ENCODE measurements around the gene MYCBP2.
A peak's percentile ranks its signal among the peaks of the same experiment; 100 is the strongest.
"Not testable (repeated sequence)": the region's sequence is repeated elsewhere in the genome, so short reads cannot be mapped to it uniquely, and the experiment has no call there.

MYCBP2 gene

DNA sequence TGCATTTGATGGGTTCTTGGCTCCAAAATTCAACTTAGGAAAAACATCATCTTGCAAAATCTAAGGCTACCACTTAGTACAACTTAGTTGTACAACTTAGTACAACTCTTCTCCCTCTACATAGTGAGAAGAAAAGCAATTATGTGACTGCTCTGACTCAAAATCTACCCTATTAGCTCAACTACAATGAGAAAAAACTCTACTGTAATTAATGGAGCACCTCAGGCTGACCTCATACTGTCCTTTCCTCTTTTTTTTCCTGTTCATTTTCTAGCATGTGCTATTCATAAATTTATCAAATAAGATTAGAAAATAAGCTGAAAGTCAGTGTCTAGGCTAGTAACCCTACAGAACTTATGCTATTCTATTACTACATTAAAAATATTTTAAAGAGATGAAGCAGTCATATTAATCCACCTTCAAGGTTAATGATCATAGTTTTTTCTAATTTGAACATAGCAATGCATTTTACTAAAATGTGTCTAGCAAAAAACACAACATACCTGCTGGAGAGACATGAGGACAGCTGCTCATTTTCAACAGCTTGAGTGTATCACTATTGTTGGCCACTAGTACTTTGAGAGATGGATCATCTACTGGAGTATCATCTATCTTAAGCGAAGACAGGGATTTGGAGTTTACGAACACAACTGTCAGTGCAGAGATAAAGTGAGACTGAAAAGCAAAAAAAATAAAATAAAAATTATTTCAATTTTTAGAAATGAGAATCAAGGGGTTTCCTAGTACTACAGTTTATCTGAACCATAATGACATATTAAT is 311.8 kb downstream of the MYCBP2 start:
- TF ChIP-seq, protein P1, sequence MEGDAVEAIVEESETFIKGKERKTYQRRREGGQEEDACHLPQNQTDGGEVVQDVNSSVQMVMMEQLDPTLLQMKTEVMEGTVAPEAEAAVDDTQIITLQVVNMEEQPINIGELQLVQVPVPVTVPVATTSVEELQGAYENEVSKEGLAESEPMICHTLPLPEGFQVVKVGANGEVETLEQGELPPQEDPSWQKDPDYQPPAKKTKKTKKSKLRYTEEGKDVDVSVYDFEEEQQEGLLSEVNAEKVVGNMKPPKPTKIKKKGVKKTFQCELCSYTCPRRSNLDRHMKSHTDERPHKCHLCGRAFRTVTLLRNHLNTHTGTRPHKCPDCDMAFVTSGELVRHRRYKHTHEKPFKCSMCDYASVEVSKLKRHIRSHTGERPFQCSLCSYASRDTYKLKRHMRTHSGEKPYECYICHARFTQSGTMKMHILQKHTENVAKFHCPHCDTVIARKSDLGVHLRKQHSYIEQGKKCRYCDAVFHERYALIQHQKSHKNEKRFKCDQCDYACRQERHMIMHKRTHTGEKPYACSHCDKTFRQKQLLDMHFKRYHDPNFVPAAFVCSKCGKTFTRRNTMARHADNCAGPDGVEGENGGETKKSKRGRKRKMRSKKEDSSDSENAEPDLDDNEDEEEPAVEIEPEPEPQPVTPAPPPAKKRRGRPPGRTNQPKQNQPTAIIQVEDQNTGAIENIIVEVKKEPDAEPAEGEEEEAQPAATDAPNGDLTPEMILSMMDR (IDR thresholded peaks at IDR 0.05; ENCODE audit: low read depth, low read length): no peak
- H3K4me3 ChIP-seq (ENCODE audit: low read depth, low read length): no peak overlapping the region

DNA sequence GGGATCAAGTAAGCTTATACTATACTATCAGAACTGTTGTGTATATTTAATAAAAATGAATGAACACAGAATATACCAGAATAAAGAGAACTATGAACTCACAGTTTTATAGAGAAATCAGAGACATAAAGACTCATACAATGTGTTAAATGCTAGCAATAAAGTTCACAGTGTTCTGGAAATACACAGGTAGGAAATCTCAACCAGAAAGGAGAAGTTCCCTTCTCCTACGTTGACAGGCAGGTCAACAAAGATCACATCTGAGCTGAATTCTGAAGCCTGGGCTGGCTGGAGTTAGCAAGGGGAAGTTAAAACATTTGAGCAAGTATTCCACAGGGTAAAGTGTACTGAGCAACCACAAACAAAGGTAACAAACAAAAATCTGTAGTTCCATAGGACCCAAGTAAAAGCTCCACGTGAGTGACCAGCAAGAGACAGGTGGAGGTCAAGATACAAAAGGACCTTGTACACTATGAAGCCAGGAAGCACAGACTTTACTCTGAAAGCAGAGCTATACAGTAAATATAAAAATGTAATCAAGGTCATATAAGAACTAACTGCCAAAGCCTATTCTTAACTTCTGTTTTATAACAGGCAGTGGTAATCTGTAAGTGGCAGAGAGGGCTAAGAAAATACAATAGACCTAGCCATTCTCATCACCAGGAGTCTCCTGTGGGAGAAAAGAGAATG is 312.9 kb downstream of the MYCBP2 start:
- no peak overlapping the region for H3K4me3 ChIP-seq (ENCODE audit: low read depth, low read length)
- TF ChIP-seq, protein P1 (IDR thresholded peaks at IDR 0.05; ENCODE audit: low read depth, low read length): no peak

DNA sequence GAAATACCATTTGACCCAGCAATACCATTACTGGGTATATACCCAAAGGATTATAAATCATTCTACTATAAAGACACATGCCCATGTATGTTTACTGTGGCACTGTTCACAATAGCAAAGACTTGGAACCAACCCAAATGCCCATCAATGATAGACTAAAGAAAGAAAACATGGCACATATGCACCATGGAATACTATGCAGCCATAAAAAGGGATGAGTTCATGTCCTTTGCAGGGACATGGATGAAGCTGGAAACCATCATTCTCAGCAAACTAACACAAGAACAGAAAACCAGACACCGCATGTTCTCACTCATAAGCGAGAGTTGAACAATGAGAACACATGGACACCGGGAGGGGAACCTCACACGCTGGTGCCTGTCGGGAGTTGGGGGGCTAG is 317.2 kb downstream of the MYCBP2 start:
- H3K4me3 ChIP-seq (ENCODE audit: low read depth, low read length): not testable (repeated sequence)

DNA sequence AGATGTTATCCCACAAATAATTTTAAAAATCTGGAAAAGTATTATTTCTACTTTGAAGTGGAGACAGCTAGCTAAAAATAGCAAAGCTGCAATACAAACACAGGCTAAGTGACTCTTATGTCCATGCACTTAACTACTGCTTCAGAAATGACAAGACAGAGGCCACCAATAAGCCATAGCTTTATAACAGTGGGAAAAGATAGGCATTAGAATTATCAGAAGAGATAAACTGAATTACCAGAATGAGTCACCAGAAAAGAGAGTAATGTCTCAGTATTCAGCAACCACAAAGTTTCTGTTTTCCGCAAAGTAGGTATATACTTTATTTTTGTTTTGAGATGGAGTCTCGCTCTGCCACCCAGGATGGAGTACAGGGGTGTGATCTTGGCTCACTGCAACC is 317.9 kb downstream of the MYCBP2 start:
- H3K4me3 ChIP-seq (ENCODE audit: low read depth, low read length): no peak overlapping the region
- TF ChIP-seq, protein P1 (IDR thresholded peaks at IDR 0.05; ENCODE audit: low read depth, low read length): no peak

DNA sequence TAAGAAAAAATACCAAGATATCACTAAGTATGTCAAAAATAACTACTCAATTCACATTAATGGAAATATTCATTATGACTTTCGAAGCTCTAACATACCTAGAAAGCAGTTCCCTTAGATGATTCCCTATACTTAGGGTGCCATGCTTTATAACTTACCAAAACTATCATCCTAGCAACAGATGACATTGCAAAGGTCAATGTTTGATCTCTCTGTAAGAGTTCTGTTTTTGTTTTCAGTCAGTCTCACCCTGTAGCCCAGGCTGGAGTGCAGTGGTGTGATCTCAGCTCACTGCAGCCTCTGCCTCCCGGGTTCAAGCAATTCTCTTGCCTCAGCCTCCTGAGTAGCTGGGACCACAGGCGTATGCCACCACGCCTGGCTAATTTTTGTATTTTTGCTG is 318.6 kb downstream of the MYCBP2 start:
- H3K4me3 ChIP-seq (ENCODE audit: low read depth, low read length): not testable (repeated sequence)

DNA sequence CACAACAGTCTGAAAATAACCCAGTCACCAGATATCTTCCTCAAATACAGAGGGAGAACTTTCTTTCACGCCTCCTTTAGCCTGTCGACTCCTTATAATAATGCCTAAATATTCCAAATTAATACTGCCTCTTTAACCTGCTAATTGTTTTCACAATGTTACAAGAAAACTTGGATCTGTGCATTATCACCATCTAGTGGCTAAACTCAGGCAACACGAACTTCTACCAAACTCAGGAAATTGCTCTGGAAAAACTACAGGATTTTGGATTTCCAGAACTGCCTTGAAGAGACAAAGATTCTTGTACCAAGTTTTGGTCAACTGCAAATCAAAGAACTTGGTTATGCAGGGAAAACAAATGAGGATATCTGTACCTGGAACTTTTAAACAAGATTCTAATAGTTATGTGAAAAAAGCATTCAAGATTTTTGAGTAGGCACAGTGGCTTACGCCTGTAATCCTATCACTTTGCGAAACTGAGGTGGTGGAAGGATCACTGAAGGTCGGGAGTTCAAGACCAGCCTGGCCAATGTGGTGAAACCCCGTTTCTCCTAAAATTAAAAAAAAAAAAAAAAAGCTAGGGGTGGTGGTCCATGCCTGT is 324.2 kb downstream of the MYCBP2 start:
- TF ChIP-seq, protein P1 (IDR thresholded peaks at IDR 0.05; ENCODE audit: low read depth, low read length): peak; percentile 59
- H3K4me3 ChIP-seq (ENCODE audit: low read depth, low read length): no peak overlapping the region

DNA sequence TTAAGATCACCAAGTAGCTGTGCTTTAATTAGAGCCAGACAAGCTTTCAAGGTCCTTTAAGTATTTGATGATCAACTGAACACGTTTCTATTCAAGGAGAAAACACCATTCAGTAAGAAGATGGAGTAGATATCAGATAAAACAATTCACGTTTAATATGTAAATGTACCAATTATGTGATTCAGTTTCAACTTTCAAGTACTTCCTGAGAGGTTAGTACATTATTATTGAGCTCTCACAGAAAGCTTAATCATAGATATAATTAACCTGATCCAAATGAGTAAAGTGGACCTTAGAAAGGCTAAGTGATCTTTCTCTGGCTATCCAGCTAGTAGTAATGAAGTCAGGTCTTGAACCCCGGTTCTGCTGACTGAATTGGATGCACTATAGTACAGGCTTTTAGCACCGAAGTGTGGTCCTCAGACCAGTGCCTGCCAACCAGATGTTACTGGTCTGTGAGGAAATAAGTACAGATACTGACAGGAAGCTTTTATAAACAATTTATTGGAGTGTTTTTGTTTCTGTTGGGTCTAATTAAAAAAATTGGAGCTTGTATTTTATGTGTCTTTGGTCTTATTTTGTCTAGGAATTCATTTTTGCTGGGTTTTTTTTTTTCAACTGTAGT is 324.8 kb downstream of the MYCBP2 start:
- H3K4me3 ChIP-seq (ENCODE audit: low read depth, low read length): no peak overlapping the region
- TF ChIP-seq, protein P1 (IDR thresholded peaks at IDR 0.05; ENCODE audit: low read depth, low read length): no peak

DNA sequence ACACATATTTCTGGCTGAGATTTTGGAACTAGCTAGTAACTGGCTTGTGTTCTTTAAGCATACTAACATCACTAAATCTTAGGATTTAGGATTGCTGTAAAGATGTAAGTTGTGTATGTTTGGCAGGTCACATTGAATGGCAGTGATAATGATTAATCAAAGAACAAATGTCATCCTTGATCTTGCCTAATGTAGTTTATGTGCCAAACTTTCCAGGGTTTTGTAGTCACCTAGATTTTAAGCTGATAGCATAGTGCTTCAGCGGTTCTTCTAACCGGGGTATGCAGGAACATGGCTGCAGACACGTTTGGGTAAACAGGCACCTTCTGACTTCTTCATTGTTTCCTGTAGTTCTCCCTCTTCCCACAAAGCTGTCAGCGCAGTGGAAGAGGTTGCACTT is 325.4 kb downstream of the MYCBP2 start:
- no peak overlapping the region for H3K4me3 ChIP-seq (ENCODE audit: low read depth, low read length)
- TF ChIP-seq, protein P1 (IDR thresholded peaks at IDR 0.05; ENCODE audit: low read depth, low read length): no peak

Data from WI38 (cell line).